ENCODE data around the gene MADCAM1. TPM values are rescaled to one million over a fixed set of nuclear protein-coding genes. Genes with fewer than 3 reads are reported as not detected.

MADCAM1 gene
- polyA plus RNA-seq, 3 donors: 2.3 to 3.9 (median 2.3) TPM

DNA sequence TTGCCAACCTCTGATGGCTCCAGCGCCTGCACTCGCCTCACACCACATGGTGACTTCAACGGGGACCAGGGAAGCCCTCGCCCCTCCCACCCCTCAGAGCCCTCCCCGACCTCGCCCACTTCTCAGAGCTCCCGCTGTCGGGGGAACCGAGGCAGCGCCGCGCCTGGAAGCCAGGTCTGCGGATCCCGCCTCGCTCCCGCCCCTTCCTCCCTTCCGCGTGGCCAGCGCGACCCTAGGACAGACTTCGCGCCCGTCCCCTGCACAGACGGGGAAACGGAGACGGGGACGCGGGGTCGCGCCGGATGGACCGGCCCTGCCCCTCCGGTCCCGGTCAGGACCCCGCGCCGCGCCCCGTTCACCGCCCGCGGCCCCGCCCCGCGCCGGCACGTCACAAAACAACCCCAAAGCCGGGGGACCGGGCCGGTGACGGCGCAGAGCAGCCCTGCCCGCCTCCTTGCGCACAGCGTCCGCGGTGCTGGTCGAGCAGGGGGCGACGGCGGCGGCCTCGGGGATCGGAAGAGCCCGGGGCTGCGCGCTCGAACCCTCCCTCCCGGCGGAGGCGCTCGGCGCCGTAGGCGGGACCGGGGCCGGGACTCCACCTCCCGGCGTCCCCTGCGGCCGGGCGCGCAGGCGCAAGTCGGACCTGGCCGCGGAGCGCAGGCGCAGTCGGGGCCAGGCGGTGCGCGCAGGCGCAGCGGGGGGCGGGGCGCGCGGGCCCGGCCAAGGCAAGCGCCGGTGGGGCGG lies 34.9 kb downstream of the MADCAM1 start:
- peak in 1 of 3 donors; percentile 74 for DNase-seq (ENCODE audit: low read depth in 3 of 3, low spot score in 2 of 3)

DNA sequence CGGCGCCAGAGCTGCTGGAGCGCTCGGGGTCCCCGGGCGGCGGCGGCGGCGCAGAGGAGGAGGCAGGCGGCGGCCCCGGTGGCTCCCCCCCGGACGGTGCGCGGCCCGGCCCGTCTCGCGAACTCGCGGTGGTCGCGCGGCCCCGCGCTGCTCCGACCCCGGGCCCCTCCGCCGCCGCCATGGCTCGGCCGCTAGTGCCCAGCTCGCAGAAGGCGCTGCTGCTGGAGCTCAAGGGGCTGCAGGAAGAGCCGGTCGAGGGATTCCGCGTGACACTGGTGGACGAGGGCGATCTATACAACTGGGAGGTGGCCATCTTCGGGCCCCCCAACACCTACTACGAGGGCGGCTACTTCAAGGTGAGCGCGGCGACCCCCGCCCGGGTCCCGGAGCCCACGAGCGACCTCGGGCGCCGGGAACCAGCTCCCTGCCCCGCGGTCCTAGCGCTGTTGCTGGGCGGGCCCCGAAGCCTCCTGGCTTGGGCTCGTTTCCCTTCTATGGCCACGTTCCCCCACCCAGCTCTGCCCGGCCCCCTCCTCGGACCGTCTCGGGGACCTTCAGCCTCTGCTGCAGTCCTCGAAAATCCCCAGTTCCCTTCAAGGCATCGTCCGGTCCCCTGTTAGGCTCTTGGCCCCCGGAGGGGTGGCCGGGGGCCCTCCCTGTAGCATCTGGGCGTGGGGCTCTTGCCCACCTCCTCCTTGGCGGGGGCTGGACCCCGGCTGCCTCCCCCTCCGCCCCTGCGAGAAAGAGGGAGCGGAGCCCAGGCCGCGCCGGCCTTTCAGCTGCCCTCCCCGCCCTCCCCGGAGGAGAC lies 35.7 kb downstream of the MADCAM1 start, which contains the start of gene CDC34:
Gene CDC34, plus strand, starts transcription at position 8 of the 808 bp plus-strand sequence. Its CDS starts 172 bp downstream, at position 180.
- DNase-seq (ENCODE audit: low read depth in 3 of 3, low spot score in 2 of 3): no peak

DNA sequence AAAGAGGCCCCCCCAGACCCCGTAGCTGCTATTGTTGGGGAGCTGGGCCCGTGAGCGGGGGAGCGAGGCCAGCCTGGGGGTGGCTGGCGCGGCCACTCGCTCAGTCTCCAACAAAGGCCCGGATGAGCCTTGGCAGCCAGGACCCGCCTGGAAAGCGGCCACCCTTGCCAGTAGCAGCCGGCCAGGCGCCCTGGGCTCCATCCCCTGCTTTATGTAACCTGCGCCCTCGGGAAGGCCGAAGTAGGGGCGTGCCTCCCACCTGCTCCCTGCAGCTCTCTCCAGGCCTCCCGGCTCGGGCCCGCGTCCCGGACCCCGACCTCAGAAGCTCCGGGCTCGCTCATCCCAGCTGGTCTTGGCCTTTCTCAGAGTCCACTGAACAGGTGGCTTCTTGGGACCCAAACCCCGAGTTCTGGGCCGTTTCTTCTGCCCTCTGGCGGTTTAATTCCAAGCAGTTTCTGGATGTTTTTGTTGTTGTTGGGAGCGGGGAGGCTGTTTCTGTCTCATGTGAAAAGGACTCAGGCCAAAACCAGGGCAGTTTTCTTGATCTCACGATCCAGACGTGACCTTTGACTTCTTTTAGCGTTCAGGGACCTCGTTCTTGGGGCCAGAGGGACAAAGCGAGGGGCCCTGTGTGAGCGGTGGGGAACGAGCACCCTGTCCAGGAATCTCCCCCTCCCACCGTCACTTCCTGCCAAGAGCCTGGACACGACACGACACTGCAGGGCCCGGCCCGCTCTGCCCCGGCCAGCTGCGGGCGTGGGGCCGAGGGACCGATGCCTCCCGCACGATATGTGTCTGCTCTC lies 36.5 kb downstream of the MADCAM1 start:
- DNase-seq (ENCODE audit: low read depth in 3 of 3, low spot score in 2 of 3): peak in 2 of 3 donors; percentile 58 to 68

GRCh38 chr19:533364-534058 lies 37.2 kb downstream of the MADCAM1 start:
- DNase-seq (ENCODE audit: low read depth in 3 of 3, low spot score in 2 of 3): no peak

- DNase-seq (ENCODE audit: low read depth in 3 of 3, low spot score in 2 of 3): no peak
Observed at GRCh38 chr19:534088-534487, 37.8 kb downstream of the MADCAM1 start.

- no peak for DNase-seq (ENCODE audit: low read depth in 3 of 3, low spot score in 2 of 3)
Observed at GRCh38 chr19:535017-535835, 38.9 kb downstream of the MADCAM1 start.

DNA sequence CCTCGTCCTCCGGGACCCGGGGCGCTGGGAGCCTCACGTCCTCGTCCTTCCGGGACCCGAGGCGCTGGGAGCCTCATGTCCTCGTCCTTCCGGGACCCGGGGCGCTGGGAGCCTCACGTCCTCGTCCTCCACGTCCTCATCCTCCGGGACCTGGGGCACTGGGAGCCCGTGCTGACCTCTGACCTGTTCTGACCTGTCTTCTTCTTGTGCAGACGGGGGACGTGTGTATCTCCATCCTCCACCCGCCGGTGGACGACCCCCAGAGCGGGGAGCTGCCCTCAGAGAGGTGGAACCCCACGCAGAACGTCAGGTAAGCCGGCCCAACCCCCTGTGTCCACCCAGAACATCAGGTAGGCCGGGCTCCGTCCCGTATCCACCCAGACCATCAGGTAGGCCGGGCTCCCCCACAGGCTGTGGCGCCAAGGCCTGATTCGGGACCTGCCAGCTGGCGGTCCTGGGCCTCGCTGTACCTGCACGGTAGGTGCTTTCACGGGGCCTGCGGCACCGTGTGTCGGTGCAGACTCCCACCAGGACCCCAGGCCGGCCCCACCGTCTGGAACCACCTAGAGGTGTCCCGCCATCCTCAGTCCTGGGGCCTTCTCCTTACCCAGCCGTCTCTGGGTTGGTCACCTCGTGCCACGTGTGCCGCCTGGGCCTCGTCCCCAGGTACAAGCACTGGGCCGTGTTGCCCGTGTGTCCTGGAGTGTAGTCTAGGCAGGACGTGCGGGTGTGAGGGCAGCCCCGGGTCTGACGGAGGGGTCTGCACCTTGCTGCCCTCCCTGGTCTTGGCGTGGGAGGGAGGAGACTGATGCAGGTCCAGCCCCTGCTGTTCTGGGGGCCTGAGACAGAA lies 40.0 kb downstream of the MADCAM1 start:
- no peak for DNase-seq (ENCODE audit: low read depth in 3 of 3, low spot score in 2 of 3)

DNA sequence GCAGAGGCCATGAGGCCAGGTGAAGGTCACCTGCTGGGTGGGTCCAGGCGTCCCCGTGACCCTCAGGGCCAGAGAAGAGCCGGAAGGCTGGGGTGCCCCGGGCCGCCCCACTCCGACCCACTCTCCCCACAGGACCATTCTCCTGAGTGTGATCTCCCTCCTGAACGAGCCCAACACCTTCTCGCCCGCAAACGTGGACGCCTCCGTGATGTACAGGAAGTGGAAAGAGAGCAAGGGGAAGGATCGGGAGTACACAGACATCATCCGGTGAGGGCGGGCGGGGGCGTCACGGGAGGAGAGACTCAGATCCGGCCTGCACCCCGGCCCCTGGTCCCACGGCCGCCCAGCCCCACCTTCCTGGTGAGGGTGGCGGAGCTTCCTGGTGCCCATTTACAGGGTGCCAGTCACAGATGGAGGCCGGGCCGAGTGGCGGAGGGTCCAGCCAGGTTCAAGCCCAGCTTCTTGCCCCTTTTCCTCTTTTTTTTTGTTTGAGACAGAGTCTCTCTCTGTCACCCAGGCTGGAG lies 40.7 kb downstream of the MADCAM1 start:
- DNase-seq (ENCODE audit: low read depth in 3 of 3, low spot score in 2 of 3): no peak

GRCh38 chr19:538641-539428 lies 42.5 kb downstream of the MADCAM1 start:
- no peak for DNase-seq (ENCODE audit: low read depth in 3 of 3, low spot score in 2 of 3)

GRCh38 chr19:539429-540030 lies 43.2 kb downstream of the MADCAM1 start:
- no peak for DNase-seq (ENCODE audit: low read depth in 3 of 3, low spot score in 2 of 3)

DNA sequence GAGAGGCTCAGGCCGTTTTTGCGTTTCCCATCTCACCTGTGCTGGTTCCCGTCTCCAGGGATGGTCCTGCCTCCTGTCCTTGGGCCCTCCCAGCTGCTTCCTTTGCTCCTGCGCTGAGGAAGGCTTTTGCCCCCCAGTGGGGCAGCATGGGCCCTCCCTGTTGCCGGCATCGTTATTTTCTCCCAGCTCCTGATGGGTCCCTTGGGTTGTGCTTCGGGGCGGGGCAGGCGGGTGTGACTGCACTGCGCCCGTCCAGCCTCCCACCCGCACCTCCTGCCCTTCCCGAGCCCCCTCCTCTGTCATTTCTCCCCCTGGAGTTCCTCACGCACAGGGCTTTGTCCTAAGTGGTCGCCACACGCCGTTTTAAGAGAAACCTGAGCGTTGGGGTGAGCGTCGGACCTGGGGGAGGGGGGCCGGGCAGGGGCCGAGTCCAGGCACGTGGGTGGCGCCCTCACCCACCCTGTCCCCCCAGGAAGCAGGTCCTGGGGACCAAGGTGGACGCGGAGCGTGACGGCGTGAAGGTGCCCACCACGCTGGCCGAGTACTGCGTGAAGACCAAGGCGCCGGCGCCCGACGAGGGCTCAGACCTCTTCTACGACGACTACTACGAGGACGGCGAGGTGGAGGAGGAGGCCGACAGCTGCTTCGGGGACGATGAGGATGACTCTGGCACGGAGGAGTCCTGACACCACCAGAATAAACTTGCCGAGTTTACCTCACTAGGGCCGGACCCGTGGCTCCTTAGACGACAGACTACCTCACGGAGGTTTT lies 44.8 kb downstream of the MADCAM1 start:
- DNase-seq (ENCODE audit: low read depth in 3 of 3, low spot score in 2 of 3): no peak

DNA sequence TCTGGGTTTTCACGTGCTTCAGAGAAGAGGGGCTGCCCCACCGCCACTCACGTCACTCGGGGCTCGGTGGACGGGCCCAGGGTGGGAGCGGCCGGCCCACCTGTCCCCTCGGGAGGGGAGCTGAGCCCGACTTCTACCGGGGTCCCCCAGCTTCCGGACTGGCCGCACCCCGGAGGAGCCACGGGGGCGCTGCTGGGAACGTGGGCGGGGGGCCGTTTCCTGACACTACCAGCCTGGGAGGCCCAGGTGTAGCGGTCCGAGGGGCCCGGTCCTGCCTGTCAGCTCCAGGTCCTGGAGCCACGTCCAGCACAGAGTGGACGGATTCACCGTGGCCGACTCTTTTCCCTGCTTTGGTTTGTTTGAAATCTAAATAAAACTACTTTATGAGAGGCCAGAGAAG lies 45.4 kb downstream of the MADCAM1 start:
- no peak for DNase-seq (ENCODE audit: low read depth in 3 of 3, low spot score in 2 of 3)

DNA sequence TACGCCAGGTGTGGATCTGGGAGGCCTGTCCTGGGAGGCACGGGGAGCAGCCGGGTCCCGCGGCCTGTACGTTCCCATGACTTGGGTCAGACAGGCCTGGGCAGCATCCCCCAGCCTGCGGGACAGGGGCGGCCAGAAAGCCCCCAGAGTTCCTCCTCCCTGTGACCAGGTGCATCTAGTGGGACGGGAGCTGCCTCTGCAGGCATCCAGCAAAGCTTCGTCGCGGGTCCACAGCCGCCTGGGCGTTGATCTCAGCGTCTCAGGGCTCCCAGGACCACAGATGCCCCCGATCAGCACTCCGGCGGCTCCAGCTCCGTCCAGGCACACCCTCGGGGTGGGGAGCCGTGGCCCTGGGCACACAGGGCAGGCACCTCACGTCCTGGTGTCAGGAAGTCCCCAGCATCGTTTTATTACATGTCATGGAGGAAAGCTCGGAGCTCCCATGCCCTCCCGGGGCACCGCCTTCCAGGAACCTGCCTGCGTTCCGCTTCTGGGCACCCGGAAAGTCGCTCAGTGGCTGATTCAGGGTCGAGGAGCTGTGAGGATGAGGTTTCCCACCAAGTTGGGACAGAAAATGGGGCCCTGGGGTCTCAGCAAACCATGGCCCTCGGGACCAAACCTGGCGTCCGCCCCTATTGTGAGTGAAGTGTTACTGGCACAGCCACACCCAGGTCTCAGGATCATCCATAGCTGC lies 46.0 kb downstream of the MADCAM1 start:
- DNase-seq (ENCODE audit: low read depth in 3 of 3, low spot score in 2 of 3): no peak

DNA sequence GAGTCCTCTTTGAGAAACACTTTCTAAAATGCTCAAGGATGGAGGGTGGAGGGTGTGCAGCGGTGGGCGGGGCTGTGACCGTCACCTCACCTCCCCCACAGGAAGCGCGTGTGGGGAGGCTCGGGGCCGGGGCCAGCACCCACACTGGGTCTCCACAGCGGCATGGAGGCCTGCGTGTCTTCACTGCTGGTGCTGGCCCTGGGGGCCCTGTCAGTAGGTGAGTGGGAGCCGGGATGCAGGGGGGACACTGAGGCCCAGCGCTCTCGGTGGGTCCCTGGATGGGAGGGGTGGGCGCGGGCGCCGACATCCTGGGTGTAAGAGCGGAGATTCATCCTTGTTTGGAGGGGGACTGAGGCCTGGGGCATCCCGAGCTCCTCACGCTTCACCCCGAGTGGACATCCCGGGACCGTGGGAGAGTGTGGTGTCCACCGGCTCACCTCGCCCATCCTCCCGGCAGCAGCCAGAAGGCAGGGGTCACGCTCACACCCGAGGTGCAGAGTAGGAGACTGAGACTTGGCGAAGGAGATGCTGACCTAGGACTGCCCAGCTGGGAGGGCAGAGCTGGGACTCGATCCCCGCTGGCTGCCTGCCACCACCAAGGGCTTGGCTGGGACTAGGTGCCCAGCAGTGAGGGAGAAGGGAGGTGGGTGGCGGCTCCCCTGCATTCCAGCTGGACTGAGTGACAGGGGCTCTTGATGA lies 47.8 kb downstream of the MADCAM1 start, which contains the start of gene GZMM:
Gene GZMM, plus strand, starts transcription at position 144 of the 699 bp plus-strand sequence. Its CDS starts 19 bp downstream, at position 163.
- DNase-seq (ENCODE audit: low read depth in 3 of 3, low spot score in 2 of 3): no peak

DNA sequence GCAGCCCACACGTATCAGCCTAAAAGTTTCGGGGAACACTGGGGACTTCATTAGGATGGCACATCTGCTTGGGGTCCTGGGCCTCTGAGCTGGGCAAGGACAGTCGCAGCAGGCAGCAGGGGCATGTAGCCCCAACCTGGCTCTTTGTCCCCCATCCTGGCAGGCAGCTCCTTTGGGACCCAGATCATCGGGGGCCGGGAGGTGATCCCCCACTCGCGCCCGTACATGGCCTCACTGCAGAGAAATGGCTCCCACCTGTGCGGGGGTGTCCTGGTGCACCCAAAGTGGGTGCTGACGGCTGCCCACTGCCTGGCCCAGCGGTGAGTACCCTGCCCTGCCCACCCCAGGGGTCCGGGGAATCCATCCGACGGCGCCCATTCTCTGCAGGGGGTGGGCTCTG lies 50.8 kb downstream of the MADCAM1 start:
- no peak for DNase-seq (ENCODE audit: low read depth in 3 of 3, low spot score in 2 of 3)

Data from right renal cortex interstitium (tissue), 3 donors.